ENCODE data around the gene AAK1.

GRCh38 chr2:69629921-69630608 lies 13.5 kb downstream of the AAK1 start:
- TF ChIP-seq CTCF (IDR thresholded peaks at IDR 0.05; ENCODE audit: insufficient read depth, low read length, poor library complexity, severe bottlenecking) = no peak
- TF ChIP-seq EZH2phosphoT487 (conservative IDR thresholded peaks at IDR 0.05; ENCODE audit: low read length) = no peak
